Bronchial epithelial cell (primary cell): ENCODE measurements around the gene KIAA1549. TPM values are rescaled to one million over a fixed set of nuclear protein-coding genes. Genes with fewer than 3 reads are reported as not detected.
"Not testable (repeated sequence)": the region's sequence is repeated elsewhere in the genome, so short reads cannot be mapped to it uniquely, and the experiment has no call there.

Source experiments
- DNase-seq: peaks from one replicate; pipeline ENCODE4 v3.0.0-alpha.2; 2010; ENCODE audit warnings: low read depth
- FAIRE-seq: peaks from 2 replicates; lab custom pipeline; 2011; peaks lifted over from hg19 to GRCh38; lab: Jason Lieb, UNC
- H3K27me3 ChIP-seq: 2 replicates; pipeline ENCODE4 v1.5.1; 2011; ENCODE audit warnings: low read length; ENCODE audit not compliant: control insufficient read depth, insufficient read depth
- H3K36me3 ChIP-seq: 2 replicates; pipeline ENCODE4 v1.5.1; 2011; ENCODE audit warnings: low read length; ENCODE audit not compliant: control insufficient read depth, insufficient read depth
- H3K4me3 ChIP-seq: 2 replicates; pipeline ENCODE4 v1.5.1; 2011; ENCODE audit warnings: mild to moderate bottlenecking, low read depth, low read length, control low read depth
- CTCF ChIP-seq: IDR thresholded peaks from 2 replicates; pipeline ENCODE4 v1.5.1; 2011; ENCODE audit warnings: mild to moderate bottlenecking, moderate library complexity, low read length, control low read depth, inconsistent platforms; ENCODE audit not compliant: insufficient read depth, severe bottlenecking
- total RNA-seq: library from RNA; depleted of rRNA; stranded (reverse); fragments of >200 nt; gene quantifications from 2 replicates; pipeline ENCODE4 v1.2.1, GENCODE V29; 2014

The KIAA1549 gene
- total RNA-seq, 1 donor from 2014 or later = 0.26 TPM

DNA sequence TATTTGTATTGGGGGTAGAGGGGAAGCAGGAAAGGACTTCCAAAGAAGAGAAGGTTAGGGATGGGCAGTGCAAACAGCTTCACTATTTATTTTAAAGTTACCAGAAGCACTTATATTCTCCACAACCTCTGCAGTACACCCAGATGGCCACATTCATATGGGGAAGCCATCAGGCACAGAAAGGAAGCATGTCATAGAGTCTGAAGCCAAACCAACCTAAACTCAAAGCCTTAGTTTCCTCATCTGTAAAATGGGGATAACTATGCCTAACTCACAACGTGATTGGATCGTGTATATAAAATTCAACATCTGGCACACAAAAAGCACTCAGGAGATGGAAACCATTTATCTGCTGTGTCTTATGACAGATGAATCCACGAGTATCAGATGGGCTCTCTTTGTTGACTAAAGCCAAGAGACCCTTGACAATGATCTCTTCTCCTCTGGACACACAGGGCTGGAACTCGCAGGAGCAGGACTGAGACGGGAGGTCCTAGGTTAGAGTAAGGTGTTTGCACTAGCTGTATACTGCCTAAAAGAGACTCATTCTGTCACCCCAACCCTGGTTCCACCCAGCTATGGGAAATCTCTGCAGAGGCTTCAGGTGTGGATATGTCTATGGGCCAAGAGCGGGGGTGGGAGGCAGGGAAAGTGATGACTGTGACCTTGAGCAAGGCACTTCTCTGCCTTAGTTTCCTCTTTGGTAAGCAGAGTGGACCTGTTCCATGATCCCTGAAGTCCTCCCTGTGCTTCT, 1.8 kb downstream of the KIAA1549 start:
- Histone ChIP-seq H3K36me3 (no peaks in the 10 kb centered on the region), H3K27me3 (peaks cover 6% of the 10 kb centered on the region), H3K4me3 (no peak overlapping the region)
- TF ChIP-seq CTCF = no peak
- FAIRE-seq = no peak
- DNase-seq = no peak

DNA sequence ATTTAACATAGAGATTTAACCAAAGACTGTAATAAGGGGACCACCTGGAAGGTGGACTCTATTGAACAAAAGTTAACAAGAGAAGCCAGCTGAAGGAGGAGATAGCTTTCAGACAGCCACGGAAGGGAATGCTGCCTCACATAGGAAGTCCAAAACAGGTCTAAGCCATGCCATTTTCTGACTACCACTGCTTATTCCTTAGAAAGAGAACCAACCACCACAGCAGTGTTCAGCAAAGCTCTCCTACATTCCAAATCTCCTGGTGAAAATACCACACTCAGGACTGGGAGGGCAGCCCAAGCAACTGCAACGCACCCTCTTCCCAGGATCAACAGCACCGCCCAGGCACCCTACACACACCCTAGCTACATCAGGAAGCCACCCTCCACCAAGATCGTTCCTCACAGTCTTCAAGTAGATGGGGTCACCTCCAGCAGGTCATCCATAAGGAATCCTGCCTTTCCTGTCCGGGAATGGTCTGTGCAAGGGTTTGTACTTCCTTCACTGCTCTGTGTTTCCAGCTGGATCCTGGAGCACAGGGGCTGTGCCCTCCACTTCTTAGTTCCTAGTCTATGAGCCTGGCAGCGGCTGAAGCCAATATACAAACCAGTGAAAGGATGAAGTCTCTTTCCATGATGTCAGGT, 2.5 kb downstream of the KIAA1549 start:
- Histone ChIP-seq H3K27me3 (peaks cover 6% of the 10 kb centered on the region), H3K4me3 (no peak overlapping the region), H3K36me3 (no peaks in the 10 kb centered on the region)
- no peak for DNase-seq
- TF ChIP-seq CTCF = no peak
- FAIRE-seq = no peak

- H3K4me3 ChIP-seq, DNase-seq, H3K27me3 ChIP-seq, H3K36me3 ChIP-seq, FAIRE-seq: not testable (repeated sequence)
Observed at GRCh38 chr7:138976161-138976560, 5.0 kb downstream of the KIAA1549 start.

- no peak for FAIRE-seq
Observed at GRCh38 chr7:138975343-138976104, 5.7 kb downstream of the KIAA1549 start.

GRCh38 chr7:138974675-138975292, 6.4 kb downstream of the KIAA1549 start:
- H3K36me3 ChIP-seq = no peaks in the 10 kb centered on the region
- FAIRE-seq (no peak), DNase-seq (no peak)

More at GRCh38 chr7:138975343-138976104, 5.7 kb downstream of the KIAA1549 start:
- no peaks in the 10 kb centered on the region for H3K36me3 ChIP-seq
- DNase-seq = no peak
- TF ChIP-seq CTCF = no peak
- H3K27me3 ChIP-seq = peaks cover 2% of the 10 kb centered on the region
- H3K4me3 ChIP-seq = no peak overlapping the region

More at GRCh38 chr7:138974675-138975292, 6.4 kb downstream of the KIAA1549 start:
- Histone ChIP-seq H3K27me3 (peaks cover 2% of the 10 kb centered on the region), H3K4me3 (no peak overlapping the region)
- no peak for TF ChIP-seq CTCF
